Ascending aorta (tissue), 2 donors: ENCODE data around the gene GPR137B. TPM values are rescaled to one million over a fixed set of nuclear protein-coding genes. Genes with fewer than 3 reads are reported as not detected.

Experiments used
- DNase-seq, 2 donors: peaks; one replicate each; pipeline ENCODE4 v3.0.0-alpha.2; 2019; ENCODE audit warnings: low spot score in 2 of 2
- H3K27ac ChIP-seq, 2 donors: fragments of 200-600 bp; sonication (generic); one replicate each; pipeline ENCODE4 v1.5.1; 2016 to 2017; ENCODE audit warnings: mild to moderate bottlenecking in 1 of 2
- H3K27me3 ChIP-seq: fragments of 200-600 bp; sonication (generic); one replicate; pipeline ENCODE4 v1.5.1; 2017
- H3K36me3 ChIP-seq, 2 donors: fragments of 200-600 bp; sonication (generic); one replicate each; pipeline ENCODE4 v1.5.1; 2016
- H3K4me1 ChIP-seq, 2 donors: fragments of 200-600 bp; sonication (generic); one replicate each; pipeline ENCODE4 v1.5.1; 2016 to 2017; ENCODE audit warnings: mild to moderate bottlenecking in 1 of 2
- H3K4me3 ChIP-seq, 2 donors: fragments of 200-600 bp; sonication (generic); one replicate each; pipeline ENCODE4 v1.5.1; 2016 to 2017; ENCODE audit warnings: mild to moderate bottlenecking in 1 of 2
- H3K9me3 ChIP-seq, 2 donors: fragments of 200-600 bp; sonication (generic); one replicate each; pipeline ENCODE4 v1.5.1; 2016
- intact Hi-C: fragments of 100-400 bp; cut with DNase I; formaldehyde crosslinking; loops from one replicate; pipeline ENCODE4 v1.15.1; 2023
- total RNA-seq: library from RNA; depleted of rRNA; stranded (reverse); fragments of >200 nt; gene quantifications from one replicate; pipeline ENCODE4 v1.1.0, GENCODE V29; 2016
- TF ChIP-seq, protein P1 (sequence below), 3 experiments: fragments of 200-600 bp in 2 of 3; fragments of 450-650 bp in 1 of 3; sonication (generic) in 2 of 3; IDR thresholded peaks; one replicate each; pipeline ENCODE4 v1.5.1; 2016 to 2019; ENCODE audit warnings: antibody characterized with exemption in 3 of 3, mild to moderate bottlenecking in 1 of 3, moderate library complexity in 1 of 3

Gene GPR137B
- total RNA-seq, 1 donor from 2014 or later: 22.5 TPM

DNA sequence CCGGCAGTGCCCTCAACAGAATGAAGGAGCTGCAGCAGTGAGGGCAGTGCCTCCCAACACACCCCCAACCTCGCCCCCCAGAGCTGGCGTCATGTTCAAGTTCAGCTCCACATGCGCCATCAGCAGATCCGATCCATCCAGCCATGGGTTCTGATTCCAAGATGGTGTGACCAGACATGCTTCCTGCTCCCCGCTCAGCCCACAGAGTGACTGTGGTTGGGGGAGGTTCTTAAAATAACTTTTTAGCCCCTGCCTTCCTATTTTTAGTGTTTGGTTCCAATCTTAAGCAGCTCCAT lies 30.1 kb upstream of the GPR137B start:
- H3K4me3 ChIP-seq: no peak overlapping the region
- TF ChIP-seq, protein P1, sequence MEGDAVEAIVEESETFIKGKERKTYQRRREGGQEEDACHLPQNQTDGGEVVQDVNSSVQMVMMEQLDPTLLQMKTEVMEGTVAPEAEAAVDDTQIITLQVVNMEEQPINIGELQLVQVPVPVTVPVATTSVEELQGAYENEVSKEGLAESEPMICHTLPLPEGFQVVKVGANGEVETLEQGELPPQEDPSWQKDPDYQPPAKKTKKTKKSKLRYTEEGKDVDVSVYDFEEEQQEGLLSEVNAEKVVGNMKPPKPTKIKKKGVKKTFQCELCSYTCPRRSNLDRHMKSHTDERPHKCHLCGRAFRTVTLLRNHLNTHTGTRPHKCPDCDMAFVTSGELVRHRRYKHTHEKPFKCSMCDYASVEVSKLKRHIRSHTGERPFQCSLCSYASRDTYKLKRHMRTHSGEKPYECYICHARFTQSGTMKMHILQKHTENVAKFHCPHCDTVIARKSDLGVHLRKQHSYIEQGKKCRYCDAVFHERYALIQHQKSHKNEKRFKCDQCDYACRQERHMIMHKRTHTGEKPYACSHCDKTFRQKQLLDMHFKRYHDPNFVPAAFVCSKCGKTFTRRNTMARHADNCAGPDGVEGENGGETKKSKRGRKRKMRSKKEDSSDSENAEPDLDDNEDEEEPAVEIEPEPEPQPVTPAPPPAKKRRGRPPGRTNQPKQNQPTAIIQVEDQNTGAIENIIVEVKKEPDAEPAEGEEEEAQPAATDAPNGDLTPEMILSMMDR (IDR thresholded peaks at IDR 0.05): no peak
- no peak for DNase-seq
- no peaks in the 10 kb centered on the region for H3K36me3 ChIP-seq
- no peaks in the 10 kb centered on the region for H3K4me1 ChIP-seq
- H3K9me3 ChIP-seq: no peaks in the 10 kb centered on the region
- no peak overlapping the region for H3K27ac ChIP-seq
- no peaks in the 10 kb centered on the region for H3K27me3 ChIP-seq
- intact Hi-C loops: no loop called here

DNA sequence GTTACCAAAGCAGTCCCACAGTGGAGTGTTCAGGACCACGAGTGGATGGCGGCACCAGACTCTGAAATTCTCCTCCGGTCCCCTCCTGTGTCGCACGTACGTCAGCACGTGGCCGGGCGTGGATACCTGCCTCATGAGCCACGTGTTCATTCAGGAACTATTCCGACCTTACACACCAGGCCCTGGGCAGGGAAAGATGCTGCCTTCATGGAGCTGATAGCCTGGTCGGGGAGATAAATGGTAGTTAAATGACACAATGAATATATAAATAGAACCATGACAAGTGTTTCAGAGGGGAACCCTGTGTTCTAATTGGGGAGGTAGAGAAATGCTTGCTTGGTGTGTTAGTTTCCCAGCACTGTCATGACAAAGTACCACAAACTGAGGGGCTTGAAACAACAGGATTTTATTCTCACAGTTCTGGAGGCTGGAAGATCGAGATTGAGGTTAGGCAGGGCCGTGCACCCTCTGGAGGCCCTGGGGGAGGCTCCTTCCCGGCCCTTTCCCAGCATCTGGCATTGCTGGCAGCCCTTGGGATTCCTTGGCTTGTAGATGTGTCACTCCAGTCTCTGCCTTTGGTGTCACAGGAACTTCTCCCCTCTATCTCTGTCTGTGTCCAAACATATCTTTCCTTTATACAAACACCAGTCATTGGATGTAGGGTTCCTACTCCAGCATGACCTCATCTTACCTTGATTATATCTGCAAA lies 28.9 kb upstream of the GPR137B start:
- intact Hi-C loops: no loop called here
- H3K4me3 ChIP-seq: no peak overlapping the region
- no peaks in the 10 kb centered on the region for H3K4me1 ChIP-seq
- H3K27me3 ChIP-seq: no peaks in the 10 kb centered on the region
- H3K36me3 ChIP-seq: no peaks in the 10 kb centered on the region
- DNase-seq: no peak
- no peak overlapping the region for H3K27ac ChIP-seq
- H3K9me3 ChIP-seq: no peaks in the 10 kb centered on the region
- TF ChIP-seq, protein P1 (IDR thresholded peaks at IDR 0.05): no peak

DNA sequence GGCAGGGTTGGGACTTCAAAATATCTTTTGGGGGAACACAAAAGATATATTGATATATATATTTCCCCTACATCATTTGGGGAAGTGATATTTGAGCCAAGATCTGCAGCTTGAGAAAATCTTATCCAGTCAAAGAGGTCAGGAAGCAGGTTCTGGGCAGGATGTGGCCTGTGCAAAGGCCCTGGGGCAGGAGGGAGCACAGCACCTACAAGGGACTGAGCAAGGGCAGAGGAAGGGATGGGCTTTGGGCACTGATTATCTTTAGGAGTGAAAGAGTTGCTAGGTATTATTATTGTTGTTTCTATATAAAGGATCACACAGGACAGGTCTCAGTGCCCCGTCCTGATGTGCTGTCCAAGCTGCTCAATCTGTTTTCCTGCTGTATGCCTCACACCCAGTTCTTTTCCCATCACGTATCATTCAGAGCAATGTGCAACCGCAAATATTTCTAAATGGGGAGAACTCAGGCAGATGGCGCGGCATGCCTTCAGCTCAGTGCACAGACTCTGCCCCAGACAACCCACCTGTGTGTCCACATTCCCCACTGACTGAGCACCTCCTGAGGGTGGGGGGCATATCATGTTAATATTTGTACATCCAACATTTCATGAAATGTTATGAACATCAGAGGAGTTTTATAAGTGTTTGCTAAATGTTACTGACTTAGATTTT lies 28.1 kb upstream of the GPR137B start:
- intact Hi-C loops: no loop called here
- H3K4me3 ChIP-seq: no peak overlapping the region
- DNase-seq: no peak
- H3K27me3 ChIP-seq: no peaks in the 10 kb centered on the region
- H3K9me3 ChIP-seq: no peaks in the 10 kb centered on the region
- H3K27ac ChIP-seq: no peak overlapping the region
- TF ChIP-seq, protein P1 (IDR thresholded peaks at IDR 0.05): no peak
- no peaks in the 10 kb centered on the region for H3K4me1 ChIP-seq
- no peaks in the 10 kb centered on the region for H3K36me3 ChIP-seq

DNA sequence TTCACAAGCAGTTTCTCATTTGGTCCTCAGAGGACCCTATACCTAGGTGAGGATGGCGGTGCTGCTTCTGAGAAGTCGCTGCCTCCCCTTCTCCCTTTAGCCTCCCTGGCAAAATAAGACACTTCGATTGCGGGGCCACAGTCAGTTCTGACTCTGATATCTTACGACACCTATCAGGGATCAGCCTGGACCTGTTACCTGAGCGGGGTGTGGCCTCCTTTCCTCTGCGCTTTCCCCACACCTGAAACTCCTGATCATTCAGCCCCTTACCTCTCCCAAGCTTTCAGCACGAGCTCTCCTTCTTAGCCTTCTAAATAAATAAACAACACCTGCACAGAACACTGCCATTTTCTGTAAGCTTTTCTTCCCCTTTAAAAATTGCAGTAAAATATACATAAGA lies 24.6 kb upstream of the GPR137B start:
- intact Hi-C loops: no loop called here
- no peaks in the 10 kb centered on the region for H3K9me3 ChIP-seq
- no peaks in the 10 kb centered on the region for H3K36me3 ChIP-seq
- no peaks in the 10 kb centered on the region for H3K4me1 ChIP-seq
- H3K4me3 ChIP-seq: no peak overlapping the region
- no peak for DNase-seq
- H3K27ac ChIP-seq: no peak overlapping the region
- TF ChIP-seq, protein P1 (IDR thresholded peaks at IDR 0.05): no peak
- no peaks in the 10 kb centered on the region for H3K27me3 ChIP-seq

DNA sequence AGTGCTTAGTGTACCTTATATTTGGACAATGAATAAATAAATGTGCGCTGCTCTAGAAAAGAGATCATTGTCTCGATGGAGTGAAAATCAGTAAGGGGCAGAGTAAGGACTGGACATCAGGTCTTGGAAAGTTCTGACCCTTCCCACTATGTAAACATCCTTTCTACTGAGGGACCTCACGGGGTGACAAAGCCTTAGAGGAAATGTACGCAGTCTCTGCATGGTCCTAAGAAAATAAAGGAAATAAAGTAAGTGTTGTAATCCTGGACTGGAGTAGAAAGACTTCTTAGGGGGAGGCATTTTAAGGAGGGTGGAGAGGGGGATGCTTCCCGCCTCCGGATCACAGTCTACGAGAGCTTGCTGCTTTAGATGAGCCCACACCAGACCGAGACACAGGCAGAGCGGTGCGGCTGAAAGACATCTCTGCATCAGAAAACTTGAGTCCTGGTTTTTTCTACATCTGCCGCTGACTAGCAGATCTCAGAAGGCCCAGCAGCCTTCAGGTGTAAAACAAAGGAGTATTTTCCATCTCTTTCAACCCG lies 22.3 kb upstream of the GPR137B start:
- H3K9me3 ChIP-seq: no peaks in the 10 kb centered on the region
- TF ChIP-seq, protein P1 (IDR thresholded peaks at IDR 0.05): no peak
- no peaks in the 10 kb centered on the region for H3K27me3 ChIP-seq
- intact Hi-C loops: no loop called here
- DNase-seq: no peak
- H3K4me1 ChIP-seq: no peaks in the 10 kb centered on the region
- no peaks in the 10 kb centered on the region for H3K36me3 ChIP-seq
- no peak overlapping the region for H3K4me3 ChIP-seq
- no peak overlapping the region for H3K27ac ChIP-seq
